Activated CD8-positive, alpha-beta memory T cell treated with anti-CD3 and anti-CD28 coated beads, Interleukin-2, amount 50 U/mL, for 48 hours (primary cell): Measurements from ENCODE around the gene USP25.

ENCODE experiments used
- DNase-seq: peaks from one replicate; pipeline ENCODE4 v3.0.0-alpha.2; 2020

Gene USP25

GRCh38 chr21:15874615-15875014 lies 144.8 kb downstream of the USP25 start:
- no peak for DNase-seq

GRCh38 chr21:15875286-15875685 lies 145.5 kb downstream of the USP25 start:
- no peak for DNase-seq

- DNase-seq = no peak
These were observed 164.1 kb downstream of the USP25 start for GRCh38 chr21:15893902-15894301.

GRCh38 chr21:15894596-15894995 lies 164.8 kb downstream of the USP25 start:
- no peak for DNase-seq

- DNase-seq = no peak
These were observed 165.6 kb downstream of the USP25 start for GRCh38 chr21:15895142-15896106.

- no peak for DNase-seq
These were observed 166.7 kb downstream of the USP25 start for GRCh38 chr21:15896501-15896900.

- no peak for DNase-seq
These were observed 174.6 kb downstream of the USP25 start for GRCh38 chr21:15904389-15904788.

GRCh38 chr21:15908187-15908586 lies 178.4 kb downstream of the USP25 start:
- DNase-seq = no peak

- DNase-seq = no peak
These were observed 198.4 kb downstream of the USP25 start for GRCh38 chr21:15928196-15928595.

- no peak for DNase-seq
These were observed 199.1 kb downstream of the USP25 start for GRCh38 chr21:15928686-15929425.

- no peak for DNase-seq
These were observed 199.8 kb downstream of the USP25 start for GRCh38 chr21:15929536-15929935.
